DOHH2 (cell line): ENCODE data around the gene PLXNA2.

Experiments
- EZH2phosphoT487 ChIP-seq: fragments of 200-600 bp; sonication (generic); IDR thresholded peaks from 2 replicates; pipeline ENCODE4 v1.6.1; 2017; ENCODE audit warnings: borderline replicate concordance, mild to moderate bottlenecking, antibody characterized with exemption, low read length, moderate library complexity, mixed read lengths
- TF ChIP-seq, protein P1 (sequence below): fragments of 200-600 bp; sonication (generic); IDR thresholded peaks from one replicate; pipeline ENCODE4 v1.5.1; 2014; ENCODE audit warnings: antibody characterized with exemption, mild to moderate bottlenecking, low read depth, low read length; ENCODE audit not compliant: poor library complexity, severe bottlenecking

DNA sequence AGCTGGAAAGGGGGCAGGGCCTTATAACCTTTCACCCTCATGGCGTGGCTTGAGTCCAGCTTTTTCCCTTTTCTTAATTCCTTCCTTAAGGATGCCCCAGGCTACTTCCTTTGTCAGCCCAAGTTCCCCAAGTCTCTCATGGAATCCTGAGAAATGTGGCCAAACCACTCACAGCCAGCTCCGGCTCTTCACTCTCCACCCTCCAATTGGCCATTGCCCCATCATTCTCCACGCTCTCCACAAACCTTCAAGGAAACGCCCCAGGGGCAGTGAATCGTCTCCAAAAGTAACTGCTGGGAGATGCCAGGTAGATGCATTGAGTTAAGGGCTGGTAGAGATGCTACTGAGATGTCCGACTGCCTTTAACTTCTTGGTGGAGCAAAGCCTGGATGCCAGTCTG lies 219.8 kb downstream of the PLXNA2 start:
- no peak for TF ChIP-seq EZH2phosphoT487
- TF ChIP-seq, protein P1, sequence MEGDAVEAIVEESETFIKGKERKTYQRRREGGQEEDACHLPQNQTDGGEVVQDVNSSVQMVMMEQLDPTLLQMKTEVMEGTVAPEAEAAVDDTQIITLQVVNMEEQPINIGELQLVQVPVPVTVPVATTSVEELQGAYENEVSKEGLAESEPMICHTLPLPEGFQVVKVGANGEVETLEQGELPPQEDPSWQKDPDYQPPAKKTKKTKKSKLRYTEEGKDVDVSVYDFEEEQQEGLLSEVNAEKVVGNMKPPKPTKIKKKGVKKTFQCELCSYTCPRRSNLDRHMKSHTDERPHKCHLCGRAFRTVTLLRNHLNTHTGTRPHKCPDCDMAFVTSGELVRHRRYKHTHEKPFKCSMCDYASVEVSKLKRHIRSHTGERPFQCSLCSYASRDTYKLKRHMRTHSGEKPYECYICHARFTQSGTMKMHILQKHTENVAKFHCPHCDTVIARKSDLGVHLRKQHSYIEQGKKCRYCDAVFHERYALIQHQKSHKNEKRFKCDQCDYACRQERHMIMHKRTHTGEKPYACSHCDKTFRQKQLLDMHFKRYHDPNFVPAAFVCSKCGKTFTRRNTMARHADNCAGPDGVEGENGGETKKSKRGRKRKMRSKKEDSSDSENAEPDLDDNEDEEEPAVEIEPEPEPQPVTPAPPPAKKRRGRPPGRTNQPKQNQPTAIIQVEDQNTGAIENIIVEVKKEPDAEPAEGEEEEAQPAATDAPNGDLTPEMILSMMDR = no peak
